ENCODE results near the gene PCMTD2.
"Not testable (repeated sequence)": the region's sequence is repeated elsewhere in the genome, so short reads cannot be mapped to it uniquely, and the experiment has no call there.

Gene PCMTD2

GRCh38 chr20:64279826-64280459 is 24.4 kb downstream of the PCMTD2 start:
- H3K4me1 Mint-ChIP-seq, result peaks cover 26% of the 10 kb centered on the region
- DNase-seq (ENCODE audit: low spot score in 2 of 2), result no peak
- no peaks in the 10 kb centered on the region for H3K9me3 Mint-ChIP-seq
- no peaks in the 10 kb centered on the region for H3K36me3 Mint-ChIP-seq
- peak overlapping the region; percentile 57 for H3K27ac Mint-ChIP-seq
- peak; percentile 71 for ATAC-seq
- no peak overlapping the region for H3K4me3 Mint-ChIP-seq

GRCh38 chr20:64280460-64280843 is 24.9 kb downstream of the PCMTD2 start:
- peaks cover 26% of the 10 kb centered on the region for H3K4me1 Mint-ChIP-seq
- no peaks in the 10 kb centered on the region for H3K9me3 Mint-ChIP-seq
- peak; percentile 12 for ATAC-seq
- H3K27ac Mint-ChIP-seq, result no peak overlapping the region
- no peak for DNase-seq (ENCODE audit: low spot score in 2 of 2)
- no peak overlapping the region for H3K4me3 Mint-ChIP-seq
- no peaks in the 10 kb centered on the region for H3K36me3 Mint-ChIP-seq

GRCh38 chr20:64283646-64284045 is 28.1 kb downstream of the PCMTD2 start:
- Mint-ChIP-seq H3K9me3 (no peaks in the 10 kb centered on the region), H3K36me3 (no peaks in the 10 kb centered on the region), H3K27ac (no peak overlapping the region), H3K4me1 (peaks cover 25% of the 10 kb centered on the region), H3K4me3 (no peak overlapping the region)
- ATAC-seq (no peak), DNase-seq (ENCODE audit: low spot score in 2 of 2) (no peak)

GRCh38 chr20:64285579-64286446 is 30.3 kb downstream of the PCMTD2 start:
- ATAC-seq (peak; percentile 91), DNase-seq (ENCODE audit: low spot score in 2 of 2) (peak; percentile 76 to 98)
- H3K9me3 Mint-ChIP-seq, H3K4me1 Mint-ChIP-seq, H3K36me3 Mint-ChIP-seq, H3K27ac Mint-ChIP-seq, H3K4me3 Mint-ChIP-seq: not testable (repeated sequence)

GRCh38 chr20:64286447-64287263 is 31.1 kb downstream of the PCMTD2 start:
- ATAC-seq; DNase-seq (ENCODE audit: low spot score in 2 of 2); H3K27ac Mint-ChIP-seq: not testable (repeated sequence)

GRCh38 chr20:64287264-64287590 is 31.7 kb downstream of the PCMTD2 start:
- not testable (repeated sequence) for H3K27ac Mint-ChIP-seq; DNase-seq (ENCODE audit: low spot score in 2 of 2); H3K4me1 Mint-ChIP-seq; ATAC-seq; H3K4me3 Mint-ChIP-seq; H3K9me3 Mint-ChIP-seq; H3K36me3 Mint-ChIP-seq

More at GRCh38 chr20:64286447-64287263, 31.1 kb downstream of the PCMTD2 start:
- H3K4me1 Mint-ChIP-seq, H3K36me3 Mint-ChIP-seq, H3K4me3 Mint-ChIP-seq, H3K9me3 Mint-ChIP-seq: not testable (repeated sequence)

DNA sequence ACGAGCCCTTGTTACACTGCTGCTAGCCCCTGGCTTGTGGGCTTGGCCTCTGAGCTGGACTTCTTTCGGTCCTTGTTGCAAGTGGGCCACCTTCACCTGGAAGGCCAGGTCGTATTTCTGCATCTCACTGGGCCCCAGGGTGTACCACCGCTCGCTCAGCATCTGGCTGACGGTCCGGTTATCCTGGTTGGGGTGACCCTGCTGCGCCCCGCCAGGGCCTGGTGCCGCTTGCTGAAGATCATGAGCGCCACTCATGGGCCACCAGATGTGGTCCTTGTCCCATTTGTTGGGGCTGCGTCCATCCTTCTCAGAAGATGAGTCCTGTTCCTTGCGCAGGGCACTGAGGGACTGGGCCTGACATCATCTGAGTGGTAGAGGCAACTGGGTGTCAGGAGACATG is 36.6 kb downstream of the PCMTD2 start:
- H3K4me3 Mint-ChIP-seq; H3K27ac Mint-ChIP-seq; ATAC-seq; H3K9me3 Mint-ChIP-seq; DNase-seq (ENCODE audit: low spot score in 2 of 2); H3K36me3 Mint-ChIP-seq; H3K4me1 Mint-ChIP-seq: not testable (repeated sequence)

DNA sequence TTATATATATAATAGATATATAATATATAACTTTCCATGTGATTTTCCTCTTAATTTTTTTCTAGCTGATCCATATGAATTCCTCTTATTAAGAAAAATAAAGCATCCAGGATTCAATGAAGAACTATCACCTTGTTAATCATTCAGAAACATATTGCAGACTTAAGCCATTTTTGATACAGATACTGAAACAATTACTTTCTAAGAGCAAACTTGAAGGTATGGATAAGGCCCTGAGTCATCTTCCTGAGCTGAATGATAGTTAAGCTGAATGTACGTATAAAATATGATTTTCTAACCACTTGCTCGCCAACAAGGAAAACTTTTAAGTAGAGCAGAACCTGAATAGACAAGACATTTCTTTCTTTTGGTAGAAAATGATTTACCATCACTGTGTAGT is 47.5 kb downstream of the PCMTD2 start:
- not testable (repeated sequence) for DNase-seq (ENCODE audit: low spot score in 2 of 2); H3K4me1 Mint-ChIP-seq; H3K9me3 Mint-ChIP-seq; ATAC-seq; H3K27ac Mint-ChIP-seq; H3K36me3 Mint-ChIP-seq; H3K4me3 Mint-ChIP-seq

DNA sequence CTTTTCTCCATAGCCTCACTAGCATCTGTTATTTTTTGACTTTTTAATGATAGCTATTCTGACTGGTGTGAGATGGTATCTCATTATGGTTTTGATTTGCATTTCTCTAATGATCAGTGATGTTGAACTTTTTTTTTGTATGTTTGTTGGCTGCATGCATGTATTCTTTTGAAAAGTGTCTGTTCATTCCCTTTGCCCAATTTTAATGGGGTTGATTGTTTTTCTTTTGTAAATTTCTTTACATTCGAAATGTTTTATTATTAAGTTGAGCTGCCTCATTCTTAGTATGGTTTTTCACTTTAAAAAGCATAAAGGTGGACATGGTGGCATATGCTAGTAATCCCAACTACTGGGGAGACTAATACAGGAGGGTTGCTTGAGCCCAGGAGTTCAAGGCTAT is 58.2 kb downstream of the PCMTD2 start:
- not testable (repeated sequence) for H3K4me3 Mint-ChIP-seq; H3K27ac Mint-ChIP-seq; H3K9me3 Mint-ChIP-seq; DNase-seq (ENCODE audit: low spot score in 2 of 2); H3K4me1 Mint-ChIP-seq; ATAC-seq; H3K36me3 Mint-ChIP-seq

- not testable (repeated sequence) for H3K27ac Mint-ChIP-seq; H3K4me1 Mint-ChIP-seq; H3K36me3 Mint-ChIP-seq; H3K9me3 Mint-ChIP-seq; DNase-seq (ENCODE audit: low spot score in 2 of 2); ATAC-seq; H3K4me3 Mint-ChIP-seq
Measured at GRCh38 chr20:64315381-64315780, 59.8 kb downstream of the PCMTD2 start.

- H3K4me3 Mint-ChIP-seq, H3K27ac Mint-ChIP-seq, H3K9me3 Mint-ChIP-seq: not testable (repeated sequence)
Measured at GRCh38 chr20:64315884-64316283, 60.3 kb downstream of the PCMTD2 start.

DNA sequence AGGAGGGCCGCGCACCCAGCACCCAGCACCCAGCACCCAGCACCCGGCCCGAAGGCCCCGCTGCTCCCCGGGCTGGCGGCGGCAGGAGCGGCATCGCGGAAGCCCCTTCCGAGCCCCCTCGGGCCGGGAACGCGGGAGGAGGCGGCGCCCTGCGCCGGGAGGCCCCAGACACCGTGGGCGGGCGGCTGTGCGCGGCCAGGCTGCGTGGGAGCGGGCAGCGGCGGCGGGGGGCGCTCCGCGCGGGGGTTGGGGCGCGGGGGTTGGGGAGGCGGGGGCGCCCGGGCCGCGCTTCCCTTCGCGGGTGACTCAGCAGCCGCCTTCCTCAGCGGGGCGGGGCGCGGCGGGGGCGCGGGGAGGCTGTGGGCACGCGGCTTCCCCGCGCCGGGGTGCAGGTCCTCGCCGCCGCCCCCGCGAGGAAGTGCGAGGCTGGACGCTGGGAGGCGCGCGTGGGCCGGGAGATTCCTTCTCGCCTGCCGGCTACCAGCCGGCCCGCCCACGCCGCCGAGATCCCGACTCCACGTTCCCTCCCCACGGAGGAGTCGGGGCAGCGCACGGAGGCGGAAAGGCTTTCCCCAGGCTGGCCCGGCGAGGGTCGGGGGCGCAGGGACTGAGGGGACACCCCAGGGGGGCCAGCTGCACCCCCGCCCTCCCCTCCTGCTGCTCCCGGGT is 61.0 kb downstream of the PCMTD2 start:
- not testable (repeated sequence) for DNase-seq (ENCODE audit: low spot score in 2 of 2); H3K36me3 Mint-ChIP-seq; H3K4me3 Mint-ChIP-seq; ATAC-seq; H3K27ac Mint-ChIP-seq; H3K4me1 Mint-ChIP-seq; H3K9me3 Mint-ChIP-seq

More at GRCh38 chr20:64315884-64316283, 60.3 kb downstream of the PCMTD2 start:
- DNase-seq (ENCODE audit: low spot score in 2 of 2); H3K4me1 Mint-ChIP-seq; ATAC-seq; H3K36me3 Mint-ChIP-seq: not testable (repeated sequence)

GRCh38 chr20:64317331-64317730 is 61.8 kb downstream of the PCMTD2 start:
- DNase-seq (ENCODE audit: low spot score in 2 of 2); H3K4me3 Mint-ChIP-seq; H3K36me3 Mint-ChIP-seq: not testable (repeated sequence)

DNA sequence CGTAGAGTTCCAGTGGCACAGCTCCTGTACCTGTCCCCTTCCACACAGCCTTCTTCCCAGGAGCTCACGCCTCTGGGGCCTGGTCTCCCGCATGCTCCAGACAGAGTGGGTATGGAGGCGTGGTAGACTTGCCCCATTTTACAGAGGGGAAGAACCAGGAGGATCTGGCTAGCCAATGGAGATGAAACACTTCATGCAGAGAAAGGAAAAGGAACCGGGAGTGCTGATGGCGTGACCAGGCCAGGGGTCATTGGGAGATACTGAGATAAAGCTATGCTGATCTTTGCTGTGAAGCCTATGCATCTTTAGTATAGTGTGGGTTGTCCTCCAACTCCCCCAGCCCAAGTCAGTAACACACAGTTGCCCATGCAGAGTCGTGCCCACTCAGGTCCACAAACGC is 62.5 kb downstream of the PCMTD2 start:
- H3K4me1 Mint-ChIP-seq; H3K36me3 Mint-ChIP-seq; H3K9me3 Mint-ChIP-seq; ATAC-seq; H3K4me3 Mint-ChIP-seq; DNase-seq (ENCODE audit: low spot score in 2 of 2); H3K27ac Mint-ChIP-seq: not testable (repeated sequence)

More at GRCh38 chr20:64317331-64317730, 61.8 kb downstream of the PCMTD2 start:
- not testable (repeated sequence) for H3K9me3 Mint-ChIP-seq, H3K27ac Mint-ChIP-seq, H3K4me1 Mint-ChIP-seq, ATAC-seq

Data from stimulated activated effector memory CD8-positive, alpha-beta T cell treated with anti-CD3 and anti-CD28 coated beads, Interleukin-12 subunit alpha, Interleukin-12 subunit beta, amount 100 ng/mL, for 72 hours (primary cell).